ENCODE results near the gene ZFR.
"Not testable (repeated sequence)": the region's sequence is repeated elsewhere in the genome, so short reads cannot be mapped to it uniquely, and the experiment has no call there.

ZFR gene

DNA sequence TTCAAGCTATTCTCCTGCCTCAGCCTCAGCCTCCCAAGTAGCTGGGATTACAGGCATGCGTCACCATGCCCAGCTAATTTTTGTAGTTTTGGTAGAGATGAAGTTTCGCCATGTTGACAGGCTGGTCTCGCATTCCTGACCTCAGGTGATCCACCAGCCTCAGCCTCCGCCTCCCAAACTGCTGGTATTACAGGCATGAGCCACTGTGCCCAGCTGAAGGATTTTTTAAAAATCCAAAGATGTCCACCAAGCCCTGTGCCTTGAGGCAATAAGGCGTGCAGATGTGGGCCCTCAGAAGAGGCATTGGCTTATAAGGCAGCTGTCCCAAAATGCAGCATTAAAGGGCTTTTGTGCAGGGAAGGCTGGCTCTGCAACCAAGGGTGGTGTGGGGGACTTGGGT, 10.3 kb upstream of the ZFR start:
- DNase-seq (ENCODE audit: low read depth) = no peak
- in situ Hi-C loops (cut with HindIII; ENCODE audit: low sequenced_read_pairs) = no loop called here
- H3K4me3 ChIP-seq (ENCODE audit: low read depth, low read length) = no peak overlapping the region
- TF ChIP-seq, protein P1, sequence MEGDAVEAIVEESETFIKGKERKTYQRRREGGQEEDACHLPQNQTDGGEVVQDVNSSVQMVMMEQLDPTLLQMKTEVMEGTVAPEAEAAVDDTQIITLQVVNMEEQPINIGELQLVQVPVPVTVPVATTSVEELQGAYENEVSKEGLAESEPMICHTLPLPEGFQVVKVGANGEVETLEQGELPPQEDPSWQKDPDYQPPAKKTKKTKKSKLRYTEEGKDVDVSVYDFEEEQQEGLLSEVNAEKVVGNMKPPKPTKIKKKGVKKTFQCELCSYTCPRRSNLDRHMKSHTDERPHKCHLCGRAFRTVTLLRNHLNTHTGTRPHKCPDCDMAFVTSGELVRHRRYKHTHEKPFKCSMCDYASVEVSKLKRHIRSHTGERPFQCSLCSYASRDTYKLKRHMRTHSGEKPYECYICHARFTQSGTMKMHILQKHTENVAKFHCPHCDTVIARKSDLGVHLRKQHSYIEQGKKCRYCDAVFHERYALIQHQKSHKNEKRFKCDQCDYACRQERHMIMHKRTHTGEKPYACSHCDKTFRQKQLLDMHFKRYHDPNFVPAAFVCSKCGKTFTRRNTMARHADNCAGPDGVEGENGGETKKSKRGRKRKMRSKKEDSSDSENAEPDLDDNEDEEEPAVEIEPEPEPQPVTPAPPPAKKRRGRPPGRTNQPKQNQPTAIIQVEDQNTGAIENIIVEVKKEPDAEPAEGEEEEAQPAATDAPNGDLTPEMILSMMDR (IDR thresholded peaks at IDR 0.05; ENCODE audit: low read depth, low read length, missing control alignments) = no peak

DNA sequence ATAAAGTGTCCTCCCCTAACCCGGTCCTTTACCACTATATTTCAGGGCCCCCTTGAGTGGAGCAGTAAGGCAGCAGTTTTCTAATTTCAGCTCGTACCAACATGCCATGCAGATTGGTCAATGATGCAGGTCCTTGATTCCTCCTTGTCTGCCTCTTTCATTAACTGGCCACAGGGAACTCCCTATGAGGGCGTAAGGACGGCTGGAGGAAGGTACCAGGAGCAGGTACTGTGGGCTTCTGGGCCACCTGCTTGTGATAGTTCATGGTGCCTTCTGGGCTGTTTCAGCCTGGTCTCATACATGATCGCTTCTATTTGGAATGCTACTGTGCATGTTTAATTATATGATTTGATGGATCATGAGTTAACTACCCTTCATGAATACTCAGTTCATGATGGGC, 9.4 kb upstream of the ZFR start:
- TF ChIP-seq, protein P1 (IDR thresholded peaks at IDR 0.05; ENCODE audit: low read depth, low read length, missing control alignments) = no peak
- DNase-seq (ENCODE audit: low read depth) = no peak
- no peak overlapping the region for H3K4me3 ChIP-seq (ENCODE audit: low read depth, low read length)
- in situ Hi-C loops (cut with HindIII; ENCODE audit: low sequenced_read_pairs) = no loop called here

DNA sequence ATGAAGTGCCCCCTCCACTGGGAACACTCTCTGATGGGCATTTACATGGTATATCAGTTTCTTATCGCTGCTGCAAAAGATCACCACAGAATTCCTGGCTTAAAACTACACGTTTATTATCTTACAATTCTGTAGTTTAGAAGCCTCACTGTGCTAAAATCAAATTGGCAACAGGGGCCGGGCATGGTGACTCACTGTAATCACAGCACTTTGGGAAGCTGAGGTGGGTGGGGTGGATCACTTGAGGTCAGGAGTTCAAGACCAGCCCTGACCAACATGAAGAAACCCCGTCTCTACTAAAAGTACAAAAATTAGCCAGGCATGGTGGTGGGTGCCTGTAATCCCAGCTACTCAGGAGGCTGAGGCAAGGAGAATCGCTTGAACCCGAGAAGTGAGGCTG, 7.8 kb upstream of the ZFR start:
- H3K4me3 ChIP-seq (ENCODE audit: low read depth, low read length); DNase-seq (ENCODE audit: low read depth); in situ Hi-C loops (cut with HindIII; ENCODE audit: low sequenced_read_pairs): not testable (repeated sequence)

DNA sequence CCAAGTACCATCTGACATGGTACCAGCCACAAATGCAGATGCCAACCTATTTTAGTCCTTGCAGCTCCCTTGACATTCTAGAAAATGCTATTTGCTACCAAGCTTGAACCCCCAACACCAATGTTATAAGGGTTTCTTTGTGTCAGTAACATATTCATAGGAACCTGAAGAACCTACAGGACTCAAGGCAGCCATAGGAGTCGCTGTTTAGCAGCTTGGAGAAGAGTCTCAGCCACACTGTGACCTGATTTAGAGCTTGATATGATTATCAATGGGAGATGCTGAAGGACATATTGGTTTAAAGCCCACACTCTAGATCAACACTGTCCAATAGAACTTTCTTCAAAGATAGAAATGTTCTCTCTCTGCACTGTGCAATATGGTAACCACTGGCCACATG, 6.4 kb upstream of the ZFR start:
- in situ Hi-C loops (cut with HindIII; ENCODE audit: low sequenced_read_pairs) = no loop called here
- DNase-seq (ENCODE audit: low read depth) = no peak
- TF ChIP-seq, protein P1 (IDR thresholded peaks at IDR 0.05; ENCODE audit: low read depth, low read length, missing control alignments) = no peak
- H3K4me3 ChIP-seq (ENCODE audit: low read depth, low read length) = no peak overlapping the region

- in situ Hi-C loops (cut with HindIII; ENCODE audit: low sequenced_read_pairs) = no loop called here
- TF ChIP-seq, protein P1 (IDR thresholded peaks at IDR 0.05; ENCODE audit: low read depth, low read length, missing control alignments) = no peak
- H3K4me3 ChIP-seq (ENCODE audit: low read depth, low read length) = no peak overlapping the region
- no peak for DNase-seq (ENCODE audit: low read depth)
These were observed 4.7 kb upstream of the ZFR start for GRCh38 chr5:32449262-32449661.

DNA sequence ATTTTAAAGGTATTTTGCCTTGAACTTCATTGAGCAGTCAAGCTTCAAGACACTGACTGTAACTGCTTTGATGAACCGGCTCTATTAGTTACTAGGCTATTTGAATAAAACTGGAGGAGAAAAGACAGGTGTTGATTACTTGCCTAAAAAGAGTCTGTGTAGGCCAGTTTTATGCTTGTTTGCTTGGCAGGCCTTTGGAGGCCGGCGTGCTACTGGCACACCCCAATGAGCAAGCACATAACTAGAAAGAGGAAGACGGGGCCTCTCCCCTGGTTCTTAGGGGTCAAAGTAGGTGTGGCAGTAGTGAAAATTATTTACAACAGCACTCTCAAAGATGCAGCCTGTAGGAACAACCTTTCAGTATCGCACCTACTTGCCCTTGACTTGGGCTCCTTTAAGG, 2.1 kb upstream of the ZFR start:
- H3K4me3 ChIP-seq (ENCODE audit: low read depth, low read length) = no peak overlapping the region
- no peak for DNase-seq (ENCODE audit: low read depth)
- TF ChIP-seq, protein P1 (IDR thresholded peaks at IDR 0.05; ENCODE audit: low read depth, low read length, missing control alignments) = no peak
- in situ Hi-C loops (cut with HindIII; ENCODE audit: low sequenced_read_pairs) = no loop called here

GRCh38 chr5:32445831-32446614, 1.5 kb upstream of the ZFR start:
- TF ChIP-seq, protein P1 (IDR thresholded peaks at IDR 0.05; ENCODE audit: low read depth, low read length, missing control alignments) = no peak
- DNase-seq (ENCODE audit: low read depth) = no peak
- H3K4me3 ChIP-seq (ENCODE audit: low read depth, low read length) = no peak overlapping the region
- in situ Hi-C loops (cut with HindIII; ENCODE audit: low sequenced_read_pairs) = no loop called here
